SH-SY5Y (cell line): ENCODE results near the gene PPA2.

Experiments
- GATA2 ChIP-seq: IDR thresholded peaks from 2 replicates; pipeline ENCODE4 v1.6.1; 2011; ENCODE audit warnings: mild to moderate bottlenecking, low read depth, low read length
- GATA3 ChIP-seq: IDR thresholded peaks from 2 replicates; pipeline ENCODE4 v1.6.1; 2011; ENCODE audit warnings: low read depth, mild to moderate bottlenecking, low read length, moderate library complexity

DNA sequence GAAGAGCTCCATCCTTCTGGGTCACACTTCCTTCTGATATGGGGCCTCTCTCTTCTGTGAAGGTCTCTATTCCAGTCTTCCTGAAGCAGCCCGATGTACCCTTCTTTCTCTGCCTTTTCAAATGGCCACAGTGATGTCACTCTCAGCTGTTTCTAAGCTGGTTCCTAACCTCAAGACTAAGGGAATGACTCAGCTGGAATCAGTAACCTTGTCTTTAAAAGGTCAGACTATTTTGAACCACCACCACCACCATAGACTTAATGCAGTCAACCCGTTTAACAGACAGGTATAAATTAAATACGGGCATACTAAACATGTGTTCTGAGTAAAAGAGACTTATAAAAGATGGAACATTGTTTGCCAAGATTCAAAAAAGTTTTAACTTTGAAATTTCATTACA is 121.0 kb downstream of the PPA2 start:
- no peak for TF ChIP-seq GATA2
- TF ChIP-seq GATA3: no peak
